AG09309 (cell line): ENCODE results near the gene CHCHD3.

Experiments used
- DNase-seq: peaks from one replicate; pipeline ENCODE4 v3.0.0-alpha.2; 2010; ENCODE audit warnings: low read depth
- H3K4me3 ChIP-seq: 2 replicates; pipeline ENCODE4 v1.5.1; 2011; ENCODE audit warnings: mild to moderate bottlenecking, low read depth, low read length, moderate library complexity; ENCODE audit not compliant: control insufficient read depth
- CTCF ChIP-seq: IDR thresholded peaks from 2 replicates; pipeline ENCODE4 v1.5.1; 2011; ENCODE audit warnings: mild to moderate bottlenecking, low read depth, low read length, inconsistent platforms; ENCODE audit not compliant: insufficient read depth, control insufficient read depth; ENCODE audit errors: missing control alignments

Gene CHCHD3

GRCh38 chr7:132869166-132869861 is 212.6 kb downstream of the CHCHD3 start:
- DNase-seq, result no peak
- no peak overlapping the region for H3K4me3 ChIP-seq
- no peak for TF ChIP-seq CTCF

- no peak for DNase-seq
- H3K4me3 ChIP-seq, result no peak overlapping the region
- TF ChIP-seq CTCF, result no peak
These were observed 215.3 kb downstream of the CHCHD3 start for GRCh38 chr7:132866551-132866950.

GRCh38 chr7:132866144-132866531 is 215.8 kb downstream of the CHCHD3 start:
- DNase-seq, result no peak
- H3K4me3 ChIP-seq, result no peak overlapping the region
- TF ChIP-seq CTCF, result no peak

- TF ChIP-seq CTCF, result no peak
- H3K4me3 ChIP-seq, result no peak overlapping the region
- DNase-seq, result peak; percentile 54
These were observed 216.3 kb downstream of the CHCHD3 start for GRCh38 chr7:132865366-132866143.

GRCh38 chr7:132861940-132862554 is 219.8 kb downstream of the CHCHD3 start:
- DNase-seq, result no peak
- no peak for TF ChIP-seq CTCF
- no peak overlapping the region for H3K4me3 ChIP-seq

GRCh38 chr7:132861424-132861823 is 220.5 kb downstream of the CHCHD3 start:
- TF ChIP-seq CTCF, result no peak
- DNase-seq, result no peak
- H3K4me3 ChIP-seq, result no peak overlapping the region
